ENCODE data around the gene SERPINB6.
"Not testable (repeated sequence)": the region's sequence is repeated elsewhere in the genome, so short reads cannot be mapped to it uniquely, and the experiment has no call there.

Gene SERPINB6

GRCh38 chr6:2976060-2976459 lies 4.7 kb upstream of the SERPINB6 start:
- peak; percentile 16 for DNase-seq

GRCh38 chr6:2973676-2974075 lies 2.3 kb upstream of the SERPINB6 start:
- DNase-seq, result no peak

DNA sequence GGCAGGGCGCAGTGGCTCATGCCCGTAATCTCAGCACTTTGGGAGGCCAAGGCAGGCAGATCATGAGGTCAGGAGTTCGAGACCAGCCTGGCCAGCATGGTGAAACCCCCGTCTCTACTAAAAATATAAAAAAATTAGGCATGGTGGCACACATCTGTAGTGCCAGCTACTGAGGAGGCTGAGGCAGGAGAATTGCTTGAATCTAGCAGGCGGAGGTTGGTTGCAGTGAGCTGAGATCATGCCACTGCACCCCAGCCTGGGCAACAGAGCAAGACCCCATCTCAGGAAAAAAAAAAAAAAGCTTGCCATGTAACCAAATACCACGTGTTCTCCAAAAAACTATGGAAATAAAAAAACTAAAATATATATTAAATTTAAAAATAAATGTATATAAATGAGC lies 1.8 kb upstream of the SERPINB6 start:
- not testable (repeated sequence) for DNase-seq

DNA sequence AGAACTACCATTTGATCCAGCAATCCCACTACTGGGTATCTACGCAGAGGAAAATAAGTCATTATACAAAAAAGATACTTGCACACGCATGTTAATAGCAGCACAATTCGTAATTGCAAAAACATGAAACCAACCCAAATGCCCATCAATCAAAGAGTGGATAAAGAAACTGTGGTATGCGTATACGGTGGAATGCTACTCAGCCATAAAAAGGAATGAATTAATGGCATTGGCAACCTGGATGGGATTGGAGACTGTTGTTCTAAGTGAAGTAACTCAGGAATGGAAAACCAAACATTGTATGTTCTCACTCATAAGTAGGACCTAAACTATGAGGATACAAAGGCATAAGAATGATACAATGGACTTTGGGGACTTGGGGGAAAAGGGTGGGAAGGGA lies 1.3 kb upstream of the SERPINB6 start:
- DNase-seq, result not testable (repeated sequence)

GRCh38 chr6:2972219-2972487 lies 786 bp upstream of the SERPINB6 start:
- DNase-seq, result not testable (repeated sequence)

- peak; percentile 62 for DNase-seq
Measured at GRCh38 chr6:2970753-2971419, 481 bp downstream of the SERPINB6 start.

- DNase-seq, result peak; percentile 18
Measured at GRCh38 chr6:2970034-2970685, 1.2 kb downstream of the SERPINB6 start.

DNA sequence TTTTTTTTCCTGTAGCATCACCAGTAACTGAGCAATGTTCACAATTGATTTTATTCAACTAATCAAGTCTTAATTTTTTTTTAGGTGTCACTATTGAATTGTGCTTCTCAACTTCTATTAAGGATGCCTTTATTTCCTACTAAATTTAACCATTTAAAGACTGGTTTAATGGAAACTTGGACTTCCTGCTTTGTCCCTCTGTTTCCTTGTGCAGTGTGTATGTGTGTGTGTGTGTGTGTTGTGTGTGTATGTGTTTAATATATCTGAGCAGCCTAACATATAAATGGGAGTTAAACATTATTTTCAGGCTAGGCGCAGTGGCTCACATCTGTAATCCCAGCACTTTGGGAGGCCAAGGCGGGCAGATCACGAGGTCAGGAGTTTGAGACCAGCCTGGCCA lies 1.8 kb downstream of the SERPINB6 start:
- DNase-seq, result no peak

DNA sequence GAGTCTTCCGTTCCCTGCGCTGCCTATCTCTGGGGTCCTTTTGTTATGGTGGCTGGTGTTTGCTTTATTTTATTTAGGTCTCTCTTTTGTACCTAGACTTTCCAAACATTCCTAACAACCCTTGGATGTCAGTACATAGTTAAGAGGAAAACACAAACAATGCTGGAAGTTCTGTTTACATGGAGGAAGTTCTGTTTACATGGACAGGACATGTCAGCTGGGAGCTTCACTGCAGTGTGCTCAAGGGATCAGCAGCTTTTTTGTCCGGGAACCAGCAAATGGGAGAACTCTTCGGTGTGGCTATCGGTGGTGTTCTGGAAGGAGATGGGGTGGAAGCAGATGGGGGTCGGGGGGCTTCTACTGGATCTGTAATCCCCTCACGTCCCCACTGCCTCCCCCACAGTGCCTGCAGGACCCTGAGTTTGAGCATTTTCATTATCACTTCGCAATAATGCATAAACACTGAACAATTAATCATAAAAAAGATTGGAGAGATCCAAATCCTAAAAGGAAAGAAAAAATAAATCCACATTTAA lies 2.7 kb downstream of the SERPINB6 start:
- no peak for DNase-seq

- no peak for DNase-seq
Measured at GRCh38 chr6:2967936-2968335, 3.4 kb downstream of the SERPINB6 start.

GRCh38 chr6:2966347-2966746 lies 5.0 kb downstream of the SERPINB6 start:
- no peak for DNase-seq

- no peak for DNase-seq
Measured at GRCh38 chr6:2964793-2965505, 6.4 kb downstream of the SERPINB6 start.

DNA sequence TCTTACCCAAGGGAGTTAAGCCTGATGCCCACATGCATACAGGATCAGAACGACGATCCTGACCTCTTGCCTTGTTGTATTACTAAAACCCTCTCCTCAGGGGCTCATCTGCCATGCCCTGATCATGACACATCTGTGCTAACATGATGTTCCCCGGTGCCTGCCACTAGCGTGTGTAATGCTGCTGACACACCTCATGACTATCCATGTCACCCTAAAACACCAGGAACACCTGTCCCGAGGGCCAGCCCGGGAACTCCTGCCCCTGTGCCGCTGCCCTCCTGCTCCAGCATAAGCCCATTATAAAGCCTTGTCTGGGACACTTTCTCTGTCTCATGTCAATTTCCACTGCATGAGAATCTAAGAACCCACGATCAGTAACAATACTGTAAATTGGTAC lies 7.6 kb downstream of the SERPINB6 start:
- DNase-seq, result no peak

GRCh38 chr6:2962636-2963035 lies 8.7 kb downstream of the SERPINB6 start:
- no peak for DNase-seq

DNA sequence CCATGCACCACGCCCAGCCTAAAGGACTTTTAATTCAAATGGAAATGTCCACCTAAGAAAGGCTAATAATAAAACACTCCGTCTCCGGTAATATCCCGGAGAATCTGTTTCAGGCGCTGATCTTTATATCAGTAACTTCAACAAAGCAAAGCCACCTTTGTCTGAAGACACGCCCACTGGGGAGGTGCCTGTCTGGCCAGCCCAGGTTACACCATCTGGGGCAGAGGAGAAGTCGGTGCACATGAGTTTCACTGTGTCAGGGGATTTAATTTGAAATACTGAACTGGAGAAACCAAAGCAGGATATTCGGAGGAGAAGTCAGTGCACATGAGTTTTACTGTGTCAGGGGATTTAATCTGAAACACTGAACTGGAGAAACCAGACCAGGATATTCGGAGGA lies 9.4 kb downstream of the SERPINB6 start:
- no peak for DNase-seq

DNA sequence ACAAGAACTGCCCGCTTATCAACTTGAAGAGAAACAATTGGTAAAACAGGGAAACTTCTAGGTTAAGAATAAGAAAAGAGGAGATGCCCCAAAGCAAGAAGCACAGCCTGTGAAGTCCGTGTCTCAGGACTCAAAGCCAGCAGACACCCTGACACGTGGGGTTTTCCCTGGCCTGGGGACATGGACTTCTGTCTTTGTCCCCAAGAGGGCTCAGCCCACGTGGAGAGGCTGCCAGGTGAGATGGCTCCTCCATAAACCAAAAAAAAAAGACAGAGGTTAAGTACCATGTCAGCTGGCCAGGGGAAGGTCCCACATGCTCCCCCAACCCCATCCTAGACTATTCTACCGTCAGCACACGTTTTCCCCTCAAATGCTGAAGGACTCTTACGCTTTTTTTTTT lies 9.9 kb downstream of the SERPINB6 start:
- no peak for DNase-seq

GRCh38 chr6:2960935-2961334 lies 10.4 kb downstream of the SERPINB6 start:
- DNase-seq, result no peak

DNA sequence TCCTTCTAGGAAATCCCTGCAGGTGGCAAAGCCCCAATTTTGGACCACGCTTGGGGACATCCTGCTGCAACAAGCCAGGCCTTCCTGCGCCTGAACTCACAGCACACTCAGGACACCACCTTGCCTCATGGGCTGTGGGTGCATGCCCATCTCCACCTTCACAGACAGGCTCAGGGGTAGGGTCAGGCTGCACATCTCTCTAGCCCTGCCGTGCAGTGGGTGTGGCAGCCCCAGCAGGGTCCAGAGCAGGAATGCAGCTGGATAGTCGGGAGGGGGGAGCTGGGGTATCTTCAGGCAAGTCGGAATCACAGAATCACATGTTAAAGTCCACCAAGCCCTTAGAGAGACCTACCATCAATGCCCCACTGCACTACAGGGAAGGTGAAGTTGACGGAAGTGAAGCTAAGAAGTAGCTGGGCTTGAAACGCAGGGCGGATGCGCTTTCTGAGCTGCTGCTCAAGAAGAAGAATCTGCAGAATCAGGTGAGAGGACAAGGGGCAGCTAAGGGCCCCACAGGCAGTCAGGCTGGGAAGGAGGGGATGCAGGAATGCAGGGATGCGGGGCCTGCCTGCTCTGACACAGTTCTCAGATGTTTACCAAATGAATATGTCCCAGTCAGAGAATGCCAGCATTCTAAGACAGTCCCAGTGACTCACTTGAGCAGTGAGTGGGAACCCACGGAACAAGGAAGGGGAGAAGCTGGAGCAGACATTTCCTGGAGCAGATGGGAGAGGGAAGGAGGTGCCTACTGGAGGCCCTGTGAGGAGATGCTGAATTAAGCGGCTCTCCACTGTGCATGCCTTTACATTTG lies 11.3 kb downstream of the SERPINB6 start:
- no peak for DNase-seq

DNA sequence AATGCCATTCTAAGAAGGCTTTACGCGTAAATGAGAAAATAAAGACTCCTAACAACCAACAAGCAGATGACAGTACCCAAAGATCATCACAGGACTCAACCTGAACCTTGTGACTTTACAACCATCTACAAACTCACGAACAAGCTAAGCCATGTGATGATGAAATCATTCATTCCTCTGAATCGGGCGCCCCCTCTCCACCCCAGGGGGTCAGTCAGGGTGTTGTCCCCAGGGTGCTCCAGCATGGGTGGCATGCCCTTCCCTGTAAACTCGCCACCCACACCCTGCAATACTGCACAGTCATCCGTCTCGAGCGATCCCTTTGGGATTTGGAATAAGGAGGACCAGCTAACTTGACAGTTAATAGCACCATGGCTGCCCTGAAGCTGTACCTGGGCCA lies 12.6 kb downstream of the SERPINB6 start:
- no peak for DNase-seq

GRCh38 chr6:2958331-2958711 lies 13.0 kb downstream of the SERPINB6 start:
- no peak for DNase-seq

DNA sequence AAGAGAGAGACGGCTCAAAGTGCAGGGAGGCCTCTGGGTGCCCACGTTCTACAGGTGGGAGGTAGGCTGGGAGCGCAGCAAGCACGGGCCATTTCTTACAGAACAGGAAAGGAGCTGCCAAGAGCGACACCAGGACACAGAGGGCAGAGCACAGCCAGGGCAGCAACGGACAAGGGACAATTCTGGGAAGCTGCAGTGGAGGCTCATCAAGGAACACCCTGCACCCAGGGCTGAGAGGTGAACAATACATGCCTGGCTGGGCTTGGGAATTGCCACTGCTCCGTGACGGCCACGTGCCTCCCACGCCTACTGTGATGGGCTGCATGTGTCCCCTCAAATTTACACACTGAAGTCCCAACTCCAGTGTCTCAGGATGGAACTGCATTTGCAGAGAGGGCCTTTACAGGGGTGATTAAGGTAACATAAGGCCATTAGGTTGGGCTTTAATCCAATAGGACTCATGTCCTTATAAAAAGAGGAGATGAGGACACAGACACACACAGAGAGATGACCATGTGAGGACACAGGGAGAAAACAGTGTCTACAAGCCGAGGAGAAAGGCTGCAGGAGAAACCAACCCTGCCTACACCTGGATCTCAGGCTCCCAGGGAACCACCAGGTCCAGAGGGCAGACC lies 13.6 kb downstream of the SERPINB6 start:
- no peak for DNase-seq

DNA sequence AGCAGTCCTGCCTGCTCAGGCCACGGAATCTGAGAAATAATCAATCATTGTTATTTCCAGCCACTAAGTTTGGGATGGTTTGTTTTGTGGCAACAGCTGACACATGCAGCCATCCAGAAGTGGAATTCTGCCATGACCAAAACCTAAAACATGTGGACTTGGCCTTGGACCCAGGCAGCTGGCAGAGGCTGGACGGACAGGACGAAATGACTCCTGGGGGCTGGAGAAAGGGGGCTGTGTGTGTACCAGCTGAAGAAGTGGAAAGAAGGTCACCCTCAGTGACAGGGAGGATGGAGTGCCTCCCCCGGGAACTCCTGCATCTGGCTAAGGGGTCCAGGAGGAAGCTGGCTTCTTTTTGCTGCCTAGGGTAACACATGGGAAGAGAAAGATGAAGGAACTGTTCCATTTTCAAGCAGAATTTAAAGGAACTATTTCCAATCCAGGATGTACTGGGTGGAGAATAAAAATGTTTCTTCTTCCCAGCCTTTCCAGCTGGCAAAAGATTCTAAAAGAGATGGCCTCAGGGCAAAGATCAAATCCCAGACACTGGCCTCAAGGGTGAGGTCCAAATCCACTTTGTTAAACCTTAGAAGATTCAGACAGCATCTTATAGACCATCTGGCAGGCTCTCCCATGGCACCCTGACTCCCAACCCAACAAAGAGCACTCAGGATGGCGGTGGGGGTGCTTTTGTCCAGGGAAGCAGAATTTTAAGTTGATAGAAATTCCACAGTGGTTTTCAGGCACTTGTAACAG lies 14.3 kb downstream of the SERPINB6 start:
- DNase-seq, result no peak
